Stimulated activated CD8-positive, alpha-beta memory T cell treated with anti-CD3 and anti-CD28 coated beads, Interleukin-4, amount 100 ng/mL, for 48 hours (primary cell): ENCODE results near the gene UBE2L5.
A peak's percentile ranks its signal among the peaks of the same experiment; 100 is the strongest.

ENCODE experiments used
- DNase-seq: peaks from one replicate; pipeline ENCODE4 v3.0.0-alpha.2; 2020

The UBE2L5 gene

GRCh38 chr13:30422054-30422839 is at the start of gene UBE2L5:
UBE2L5 (plus strand) TSS chr13:30422493; CDS start chr13:30427991, 5,498 bp downstream.
- peak; percentile 76 for DNase-seq

GRCh38 chr13:30373727-30374126 is 48.6 kb upstream of the UBE2L5 start:
- DNase-seq, result peak; percentile 66

GRCh38 chr13:30375265-30375835 is 46.9 kb upstream of the UBE2L5 start:
- no peak for DNase-seq

- DNase-seq, result peak; percentile 71
Measured at GRCh38 chr13:30376426-30377311, 45.6 kb upstream of the UBE2L5 start.

- DNase-seq, result no peak
Measured at GRCh38 chr13:30377312-30377685, 45.0 kb upstream of the UBE2L5 start.

- DNase-seq, result no peak
Measured at GRCh38 chr13:30378191-30378590, 44.1 kb upstream of the UBE2L5 start.

- no peak for DNase-seq
Measured at GRCh38 chr13:30381049-30381448, 41.2 kb upstream of the UBE2L5 start.

- DNase-seq, result no peak
Measured at GRCh38 chr13:30382836-30383525, 39.3 kb upstream of the UBE2L5 start.

- no peak for DNase-seq
Measured at GRCh38 chr13:30388406-30389283, 33.6 kb upstream of the UBE2L5 start.

- no peak for DNase-seq
Measured at GRCh38 chr13:30391956-30392680, 30.2 kb upstream of the UBE2L5 start.

- DNase-seq, result no peak
Measured at GRCh38 chr13:30392681-30393045, 29.6 kb upstream of the UBE2L5 start.

GRCh38 chr13:30394751-30395191 is 27.5 kb upstream of the UBE2L5 start:
- no peak for DNase-seq

- DNase-seq, result peak; percentile 73
Measured at GRCh38 chr13:30395192-30396158, 26.8 kb upstream of the UBE2L5 start.

- no peak for DNase-seq
Measured at GRCh38 chr13:30396434-30397075, 25.7 kb upstream of the UBE2L5 start.

- no peak for DNase-seq
Measured at GRCh38 chr13:30398601-30399072, 23.7 kb upstream of the UBE2L5 start.

- no peak for DNase-seq
Measured at GRCh38 chr13:30400376-30400775, 21.9 kb upstream of the UBE2L5 start.

- no peak for DNase-seq
Measured at GRCh38 chr13:30401347-30401746, 20.9 kb upstream of the UBE2L5 start.

GRCh38 chr13:30403456-30403855 is 18.8 kb upstream of the UBE2L5 start:
- no peak for DNase-seq

- no peak for DNase-seq
Measured at GRCh38 chr13:30404207-30404606, 18.1 kb upstream of the UBE2L5 start.
